ENCODE results near the gene FAM24B.

FAM24B gene

DNA sequence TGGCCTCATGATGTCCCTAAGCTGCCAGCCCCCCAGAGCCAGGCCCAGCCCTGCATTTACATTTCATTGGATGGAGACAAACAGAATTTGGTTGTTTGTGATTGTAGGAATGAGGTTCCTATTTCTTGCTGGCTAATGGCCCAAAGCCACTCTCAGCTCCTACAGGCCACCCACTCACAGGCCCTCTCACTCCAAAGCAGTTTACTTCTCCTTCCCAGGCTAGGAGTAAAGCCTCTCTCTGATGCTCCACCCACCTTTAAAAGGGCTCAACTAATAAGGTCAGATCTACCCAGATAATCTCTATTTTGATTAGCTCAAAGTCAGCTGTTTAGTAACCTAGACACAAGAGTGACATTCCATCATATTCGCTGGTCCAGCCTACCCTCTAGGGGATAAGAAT lies 22.5 kb downstream of the FAM24B start:
- no peak for FAIRE-seq

GRCh38 chr10:122855745-122856144 lies 23.6 kb downstream of the FAM24B start:
- FAIRE-seq, result no peak

GRCh38 chr10:122854648-122855047 lies 24.7 kb downstream of the FAM24B start:
- FAIRE-seq, result no peak

- FAIRE-seq, result no peak
Measured at GRCh38 chr10:122853665-122854313, 25.6 kb downstream of the FAM24B start.

GRCh38 chr10:122852261-122852660 lies 27.1 kb downstream of the FAM24B start:
- FAIRE-seq, result no peak

GRCh38 chr10:122850705-122851640 lies 28.4 kb downstream of the FAM24B start:
- no peak for FAIRE-seq

GRCh38 chr10:122849900-122850605 lies 29.3 kb downstream of the FAM24B start:
- no peak for FAIRE-seq

- FAIRE-seq, result no peak
Measured at GRCh38 chr10:122849090-122849489, 30.3 kb downstream of the FAM24B start.

DNA sequence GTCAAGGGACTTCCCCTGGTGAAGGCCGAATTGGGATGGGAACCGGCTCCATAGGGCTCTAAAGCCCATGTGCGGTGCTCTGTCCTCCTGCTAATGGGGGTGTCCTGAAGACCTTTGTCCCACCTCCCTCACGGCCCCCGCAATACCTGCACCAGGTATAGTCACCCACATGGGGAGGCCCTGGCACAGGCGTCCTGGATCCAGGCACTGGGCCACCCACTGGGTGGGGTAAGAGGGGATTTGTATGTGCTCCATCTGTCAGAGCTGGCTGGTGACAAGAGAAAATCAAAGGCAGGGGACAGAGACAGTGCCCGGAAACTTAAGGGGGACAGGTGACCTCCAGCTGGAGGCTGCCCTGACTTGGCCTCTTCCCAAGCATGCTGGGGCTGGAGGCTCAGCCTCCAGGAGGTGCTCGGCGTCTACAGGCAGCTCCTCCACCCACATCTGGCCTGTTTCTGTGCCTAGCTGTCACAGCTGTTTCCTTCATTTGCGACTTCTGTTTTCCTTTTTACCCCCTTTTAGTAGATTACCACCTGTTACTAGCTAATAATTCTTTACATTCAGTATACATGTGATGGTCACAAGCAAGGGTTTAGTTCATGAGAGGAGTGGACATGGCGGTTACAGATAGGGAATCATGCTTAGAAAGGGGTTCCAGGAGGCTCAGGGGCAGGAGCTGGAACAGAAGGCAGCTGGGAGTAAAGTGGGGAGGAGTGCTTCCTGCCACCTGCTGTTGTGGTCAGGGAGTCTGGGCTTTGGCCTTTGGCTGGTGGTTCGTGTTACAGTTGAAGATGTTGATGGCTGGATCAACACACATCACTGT lies 31.4 kb downstream of the FAM24B start:
- FAIRE-seq, result no peak

DNA sequence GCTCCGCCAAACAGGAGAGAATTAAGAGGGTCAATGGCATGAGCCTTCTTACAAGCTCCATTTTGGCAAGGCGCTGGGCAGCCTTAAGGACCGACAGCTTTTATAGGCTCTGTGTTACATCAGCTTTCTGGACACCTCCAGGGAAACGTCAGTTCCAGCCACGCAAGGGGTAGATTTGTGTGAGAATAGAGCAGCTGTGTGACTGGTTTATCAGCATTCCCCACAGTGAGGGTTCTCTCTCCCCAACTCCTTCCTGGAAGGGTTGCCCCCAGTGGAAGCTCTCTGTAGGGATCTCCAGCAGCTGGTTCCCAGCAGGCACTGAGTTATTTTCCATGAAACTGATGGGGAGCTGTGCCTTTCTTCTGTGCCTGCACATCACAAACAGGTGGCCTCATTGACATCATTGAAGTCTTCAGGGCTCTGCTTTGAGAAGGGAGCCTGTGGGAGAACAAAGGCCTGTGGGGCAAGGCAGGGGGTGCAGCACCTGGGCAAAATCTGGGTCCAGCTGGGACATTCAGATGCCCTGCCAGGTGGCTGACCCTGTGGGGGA lies 33.5 kb downstream of the FAM24B start, which contains the start of gene CUZD1:
Gene CUZD1 (minus strand): TSS at position 75 of the 550 bp plus-strand sequence. CDS start 14 bp downstream, at position 61.
- FAIRE-seq, result no peak

DNA sequence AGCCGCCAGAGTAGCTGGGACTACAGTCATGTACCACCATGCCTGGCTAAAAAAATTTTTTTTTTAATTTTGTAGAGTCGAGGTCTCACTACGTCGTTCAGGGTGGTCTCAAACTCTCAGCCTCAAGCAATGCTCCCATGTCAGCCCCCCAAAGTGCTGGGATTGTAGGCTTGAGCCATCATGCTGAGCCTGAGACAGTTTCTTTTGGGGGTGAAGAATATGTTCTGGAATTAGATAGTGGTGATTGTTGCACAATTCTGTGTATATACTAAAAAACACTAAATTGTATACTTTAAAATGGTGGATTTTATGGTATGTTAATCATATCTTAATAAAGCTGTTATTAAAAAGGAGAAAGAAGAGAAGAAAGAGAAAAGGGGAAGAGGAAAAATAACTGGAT lies 35.2 kb downstream of the FAM24B start:
- FAIRE-seq, result no peak

DNA sequence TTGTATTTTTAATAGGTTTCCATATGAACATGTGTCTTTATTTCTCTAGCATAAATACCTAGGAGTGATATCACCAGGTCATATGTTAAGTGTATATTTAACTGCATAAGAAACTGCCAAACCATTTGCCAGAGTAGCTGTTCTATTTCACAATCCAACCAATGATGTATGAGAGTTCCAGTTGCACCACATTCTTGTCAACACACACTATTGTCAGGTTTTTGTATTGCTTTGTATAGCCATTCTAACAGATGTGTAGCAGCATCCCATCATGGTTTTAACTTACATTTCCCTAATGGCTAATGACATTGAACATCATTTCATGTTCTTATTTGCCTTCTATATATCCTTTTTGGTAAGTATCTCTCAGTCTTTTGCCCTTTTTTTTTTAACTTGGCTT lies 37.8 kb downstream of the FAM24B start:
- FAIRE-seq, result no peak

DNA sequence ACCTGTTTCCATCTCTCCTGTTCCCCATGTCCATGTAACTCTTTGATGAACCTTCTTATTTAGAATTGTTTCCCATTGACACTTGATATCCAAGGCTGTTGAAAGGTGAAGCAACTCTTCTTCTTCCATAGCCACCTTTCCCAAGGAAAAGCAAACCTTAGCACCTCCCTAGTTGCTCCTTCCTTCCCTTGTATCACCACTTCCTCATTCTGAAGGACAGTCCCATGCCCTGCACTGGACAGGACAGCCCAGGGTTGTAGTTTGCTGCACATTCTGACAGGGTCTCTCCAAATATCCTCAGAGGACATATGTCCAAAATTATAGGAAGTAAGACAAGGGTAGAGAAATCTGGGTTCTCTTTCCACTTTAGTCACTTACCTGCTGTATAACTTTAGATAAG lies 39.9 kb downstream of the FAM24B start:
- FAIRE-seq, result no peak

DNA sequence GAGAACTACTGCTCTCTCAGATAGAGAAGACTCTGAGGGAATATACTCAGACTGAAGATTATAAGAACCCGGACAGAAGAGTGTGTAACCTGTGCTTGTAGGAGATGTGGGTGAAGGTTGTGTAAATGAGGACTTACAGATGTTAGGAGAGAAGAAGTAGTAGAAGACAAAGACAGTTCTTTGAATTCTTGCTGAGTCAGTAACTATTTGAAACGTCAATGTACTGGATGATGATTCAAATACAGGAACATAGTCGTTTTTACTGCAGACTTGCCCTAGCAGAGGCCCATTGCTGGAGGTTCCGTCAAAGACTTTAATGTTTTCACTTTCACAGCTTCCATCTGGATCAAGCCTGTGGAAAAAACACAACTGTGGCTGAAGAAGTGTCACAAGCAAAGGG lies 40.5 kb downstream of the FAM24B start:
- FAIRE-seq, result no peak

DNA sequence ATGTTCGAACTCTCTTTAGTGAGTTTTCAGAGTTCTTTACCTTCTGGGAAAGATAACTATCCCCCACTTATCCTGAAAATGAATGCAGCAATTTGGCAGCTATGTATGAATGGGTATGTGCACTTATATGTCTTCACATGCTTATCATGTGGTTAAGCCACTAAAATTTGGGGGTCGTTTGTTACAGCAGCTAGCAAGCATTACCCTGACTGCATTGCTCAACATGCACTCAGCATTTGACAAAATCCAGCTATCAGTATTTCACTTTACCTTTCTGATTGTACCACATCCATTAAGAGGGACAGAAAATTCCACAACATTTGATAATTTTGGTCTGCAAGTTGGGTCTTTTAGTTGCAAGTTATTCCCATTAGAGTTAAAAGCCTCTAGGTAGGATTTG lies 43.5 kb downstream of the FAM24B start:
- FAIRE-seq, result no peak

GRCh38 chr10:122830965-122831353 lies 48.4 kb downstream of the FAM24B start:
- FAIRE-seq, result no peak

DNA sequence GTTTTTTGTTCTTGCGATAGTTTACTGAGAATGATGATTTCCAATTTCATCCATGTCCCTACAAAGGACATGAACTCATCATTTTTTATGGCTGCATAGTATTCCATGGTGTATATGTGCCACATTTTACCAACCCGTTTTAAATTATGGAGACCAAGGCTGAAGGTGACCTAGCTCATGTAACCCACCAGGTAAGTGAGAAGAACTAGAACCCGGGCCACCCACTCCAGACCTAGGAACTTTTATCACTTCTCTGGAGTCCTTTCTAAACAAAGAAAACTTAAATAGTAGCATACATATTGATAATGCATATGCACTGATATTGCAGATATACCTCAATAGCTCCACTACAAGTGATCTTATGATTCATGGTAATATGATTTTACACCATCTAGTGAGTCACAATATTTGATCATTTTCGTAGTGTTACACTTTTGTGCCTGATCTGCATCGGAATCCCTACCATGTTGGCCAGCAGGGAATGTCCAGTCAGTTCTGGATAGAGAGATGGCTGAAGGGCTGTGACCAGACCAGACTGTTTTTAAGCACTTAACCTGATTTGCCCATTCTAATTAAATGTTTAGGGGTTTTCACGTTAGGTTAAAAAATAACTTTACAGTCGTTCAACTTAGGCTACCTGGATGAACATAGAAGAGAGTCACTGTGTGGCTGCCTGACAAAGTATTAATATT lies 49.0 kb downstream of the FAM24B start:
- no peak for FAIRE-seq

- no peak for FAIRE-seq
Measured at GRCh38 chr10:122829454-122829853, 49.9 kb downstream of the FAM24B start.

- FAIRE-seq, result no peak
Measured at GRCh38 chr10:122828716-122829255, 50.6 kb downstream of the FAM24B start.

DNA sequence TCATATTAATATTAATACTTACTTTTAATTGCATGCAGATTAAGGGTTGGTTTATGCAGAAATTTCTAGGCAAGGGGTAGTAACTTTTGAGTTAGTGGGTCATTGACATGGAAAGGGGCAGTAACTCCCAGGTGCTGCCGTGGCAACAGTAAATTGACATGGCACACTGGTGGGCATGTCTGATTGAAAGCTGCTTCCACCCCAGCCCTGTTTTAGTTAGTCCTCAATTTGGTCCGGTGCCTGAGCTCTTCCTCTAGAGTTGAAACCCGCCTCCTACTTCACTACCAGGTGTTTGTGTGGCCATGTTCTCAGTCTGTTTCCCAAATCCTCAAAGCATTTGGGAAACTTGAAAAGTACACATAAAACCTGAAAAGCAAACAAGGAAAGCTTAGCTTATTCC lies 52.1 kb downstream of the FAM24B start:
- FAIRE-seq, result no peak

DNA sequence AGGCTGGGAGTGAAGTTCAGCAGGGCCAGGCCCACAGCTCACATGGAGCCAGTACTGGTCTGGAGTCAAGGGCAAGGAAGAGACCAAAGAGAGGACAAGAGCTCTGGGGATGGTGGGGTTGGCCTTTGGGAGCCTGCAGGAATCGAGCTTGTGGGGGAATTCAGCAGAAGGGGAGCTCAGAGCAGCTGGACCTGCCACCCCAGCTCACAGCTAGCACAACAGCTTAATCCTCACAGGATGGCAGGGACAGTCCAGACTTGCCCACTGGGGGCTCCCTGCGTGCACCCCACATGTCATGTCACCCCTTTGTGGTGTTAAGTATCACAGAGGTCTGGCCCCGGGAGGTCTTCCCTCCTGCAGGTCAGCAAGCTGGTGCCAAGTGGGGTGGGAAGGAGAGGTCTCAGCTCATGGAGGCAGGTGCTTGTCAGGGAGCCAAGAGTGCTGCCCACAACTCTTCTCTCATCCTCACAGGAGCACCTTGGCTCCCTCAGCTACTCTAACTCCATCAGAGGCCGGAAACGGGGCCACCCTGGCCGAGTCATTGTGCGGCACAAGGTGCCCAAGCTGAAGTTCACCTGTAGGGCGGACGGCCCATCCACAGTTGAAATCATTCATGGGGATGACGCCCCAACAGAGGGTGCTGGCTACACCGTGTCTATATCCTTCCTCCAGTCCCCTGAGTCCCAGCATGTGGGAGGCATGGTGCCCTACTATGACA lies 56.2 kb downstream of the FAM24B start:
- no peak for FAIRE-seq

Measured in islet of Langerhans (tissue), 1 donor.